Fibroblast of skin of right biceps (primary cell): ENCODE measurements around the gene APLN.

Experiments used
- DNase-seq: peaks from one replicate; pipeline ENCODE4 v3.0.0-alpha.2; 2013

APLN gene, protein sequence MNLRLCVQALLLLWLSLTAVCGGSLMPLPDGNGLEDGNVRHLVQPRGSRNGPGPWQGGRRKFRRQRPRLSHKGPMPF

DNA sequence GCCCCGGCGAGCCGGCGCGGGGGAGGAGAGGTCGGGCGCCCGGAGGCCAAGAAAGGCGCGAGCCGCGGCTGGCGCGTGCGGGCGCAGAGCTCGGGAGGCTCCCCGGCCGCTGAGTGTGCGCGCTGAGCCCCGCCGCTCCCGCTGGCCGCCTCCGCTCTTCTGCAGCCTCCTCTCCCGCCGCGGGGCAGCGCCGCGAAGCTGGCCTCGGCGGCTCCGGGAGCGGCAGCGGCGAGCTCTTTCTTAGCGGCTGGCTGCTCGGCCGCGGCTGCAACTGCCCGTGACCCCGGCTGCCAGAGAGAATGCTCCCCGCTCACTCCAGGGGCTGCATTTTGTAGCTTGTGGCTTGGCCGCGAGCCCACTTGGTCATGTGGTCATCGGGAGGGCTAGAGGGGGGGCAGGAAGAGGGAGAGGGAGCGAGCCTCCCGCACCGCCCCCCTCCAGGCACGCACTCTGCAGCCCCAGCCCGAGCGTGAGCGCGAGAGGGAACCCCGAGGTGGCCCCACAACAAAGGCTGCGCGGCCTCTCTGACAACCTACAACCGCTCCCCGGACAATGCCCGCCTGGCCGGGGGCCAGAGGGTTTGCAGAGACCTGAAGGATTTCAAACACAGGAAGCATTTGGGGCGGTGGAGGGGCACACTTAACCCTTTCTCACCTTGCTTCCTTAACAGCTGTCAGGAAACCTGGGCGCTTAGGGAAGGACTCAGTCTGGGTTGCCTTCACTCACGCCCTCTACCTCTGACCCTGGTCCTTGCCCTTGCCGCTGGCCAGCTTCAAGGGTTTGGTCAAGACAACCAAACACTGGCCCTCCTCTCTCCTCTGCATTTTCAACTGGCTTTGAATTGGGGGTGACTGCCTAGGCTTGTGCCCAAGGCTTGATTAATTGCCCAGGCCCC lies at the start of gene APLN:
Gene APLN (minus strand): TSS at position 305 of the 895 bp plus-strand sequence. CDS start 326 bp downstream, outside the sequence.
- peak; percentile 38 for DNase-seq

DNA sequence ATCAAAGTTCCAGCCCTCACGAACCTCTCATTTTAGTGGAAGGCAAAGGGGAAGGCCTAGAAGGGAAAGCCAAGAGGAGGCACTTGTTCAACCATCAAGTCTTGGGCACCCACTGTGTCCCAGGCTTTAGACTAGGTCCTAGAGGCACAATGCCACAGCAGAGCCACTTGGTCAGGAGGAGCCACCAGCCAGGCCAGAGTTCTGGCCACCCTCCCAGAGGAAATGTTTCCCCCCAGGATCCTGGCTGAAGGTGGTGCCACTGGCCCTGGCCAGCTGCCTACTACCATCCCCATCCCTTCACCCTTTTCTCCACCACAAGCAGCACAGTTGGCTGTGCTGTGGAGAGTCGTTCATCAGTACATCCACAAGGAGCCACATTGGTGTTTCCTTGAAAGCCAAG lies 49.7 kb upstream of the APLN start:
- no peak for DNase-seq

DNA sequence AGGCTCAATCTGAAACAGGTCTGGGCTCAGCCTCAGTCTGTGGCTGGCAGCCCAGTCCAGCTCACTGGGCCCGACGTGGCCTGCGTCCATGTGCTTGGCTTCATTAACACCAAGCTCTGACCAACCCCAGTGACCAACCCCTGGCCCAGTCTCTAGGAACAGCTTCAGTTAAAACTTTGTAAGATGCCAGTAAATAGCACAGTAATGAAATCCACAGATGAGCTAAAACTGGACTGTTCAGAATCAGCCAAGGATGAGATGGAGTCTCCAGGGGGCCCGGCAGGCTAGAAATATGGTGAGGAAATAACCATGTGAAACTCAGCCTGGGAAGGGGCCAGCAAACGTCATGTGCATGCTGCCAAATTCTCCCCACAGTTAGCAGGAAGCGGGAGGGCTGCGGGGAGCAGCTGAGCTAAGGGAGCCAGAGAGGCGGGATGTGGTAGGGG lies 46.9 kb upstream of the APLN start:
- peak; percentile 69 for DNase-seq

DNA sequence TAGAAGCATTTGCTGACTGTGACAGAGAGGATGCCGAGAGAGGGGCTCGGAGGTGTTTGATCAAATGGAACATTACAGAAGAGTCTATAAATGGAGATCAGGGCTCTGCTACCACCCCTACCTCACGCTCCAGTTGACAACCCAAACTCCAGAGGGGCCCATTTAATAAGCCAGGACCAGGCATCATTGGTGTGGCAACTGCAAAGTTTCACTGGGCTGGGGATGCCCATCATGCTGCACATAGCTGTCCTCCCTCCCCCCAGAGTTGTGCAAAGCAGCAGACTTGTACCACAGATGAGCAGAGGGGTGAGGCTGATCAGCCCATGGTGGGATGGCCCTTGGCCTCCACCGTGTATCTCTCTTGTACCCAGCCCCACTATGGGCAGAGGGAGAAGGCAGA lies 45.8 kb upstream of the APLN start:
- DNase-seq, result no peak

DNA sequence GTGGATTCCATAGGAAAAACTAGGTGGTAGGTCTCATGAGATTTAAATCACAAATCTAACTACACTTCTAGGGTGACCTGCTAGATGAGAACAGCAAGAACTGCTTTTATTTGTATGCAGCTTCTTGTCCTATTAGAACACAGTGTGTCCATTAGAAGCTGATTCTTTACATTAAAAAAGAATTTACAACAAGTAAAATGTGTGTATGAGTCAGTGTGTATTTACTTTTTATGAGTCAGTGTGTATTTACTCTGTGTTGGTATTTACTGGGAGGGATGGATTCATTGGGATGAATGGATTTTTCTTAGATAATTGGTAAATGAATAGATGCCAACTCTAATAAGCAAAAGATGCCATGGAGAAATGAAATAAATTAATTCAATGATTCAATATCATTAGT lies 43.4 kb upstream of the APLN start:
- no peak for DNase-seq

DNA sequence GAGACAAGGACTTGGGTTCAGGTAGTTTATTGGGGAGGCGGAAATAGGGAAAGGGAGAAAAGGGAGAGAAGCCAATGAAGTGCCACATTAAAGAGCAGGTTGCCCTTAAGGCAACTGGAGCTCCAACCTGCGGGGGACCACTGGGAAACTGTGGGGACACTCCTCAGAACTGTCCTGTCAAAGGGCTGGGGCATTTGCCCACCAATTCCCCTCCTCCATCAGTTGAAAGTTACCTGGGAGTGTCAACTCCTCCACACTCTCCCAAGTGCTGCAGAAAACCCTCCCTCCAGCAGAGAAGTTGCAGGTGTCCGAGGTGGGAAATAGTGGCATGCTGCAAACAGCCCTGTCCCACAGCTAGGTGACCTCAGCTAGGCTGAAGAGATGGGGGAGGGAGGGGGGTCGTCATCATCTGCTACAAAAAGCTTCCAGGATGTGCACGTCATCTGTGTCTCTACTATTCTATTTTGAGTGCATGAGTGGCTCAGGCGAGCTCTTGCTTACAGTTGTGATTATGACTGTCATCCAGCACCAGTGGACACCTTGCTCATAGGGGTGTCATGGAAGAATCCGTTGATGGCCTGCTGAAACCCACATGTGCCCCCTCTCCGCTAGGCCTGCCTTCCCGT lies 42.6 kb upstream of the APLN start:
- no peak for DNase-seq

DNA sequence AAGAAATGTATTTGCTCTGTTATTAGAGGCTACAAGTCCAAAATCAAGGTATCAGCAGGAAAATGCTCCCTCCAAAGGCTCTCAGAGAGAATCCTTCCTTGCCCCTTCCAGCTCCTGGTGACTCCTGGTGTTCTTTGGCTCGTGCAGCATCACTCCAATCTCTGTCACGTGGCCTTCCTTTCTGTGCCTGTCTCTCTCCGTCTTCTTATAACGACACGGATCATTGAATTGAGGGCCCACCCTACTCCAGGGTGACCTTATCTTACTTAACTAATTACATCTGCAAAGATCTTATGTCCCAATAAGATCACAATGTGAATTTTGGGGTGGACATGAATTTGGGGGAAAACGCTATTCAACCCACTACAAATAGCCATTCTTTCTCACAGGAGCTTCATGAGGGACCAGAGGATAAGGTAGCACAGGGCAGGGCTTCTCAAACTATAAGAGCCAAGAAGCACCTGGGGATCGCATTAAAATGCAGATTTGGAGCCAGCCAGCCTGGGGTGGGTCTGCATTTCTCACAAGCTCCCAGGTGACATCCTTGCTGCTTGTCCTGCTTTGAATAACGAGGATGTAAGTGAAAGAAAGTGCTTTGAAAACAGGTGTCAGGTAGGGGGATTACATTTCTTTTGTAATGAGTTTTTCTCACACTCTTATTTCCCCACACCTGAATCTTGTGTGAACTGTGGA lies 41.9 kb upstream of the APLN start:
- no peak for DNase-seq

DNA sequence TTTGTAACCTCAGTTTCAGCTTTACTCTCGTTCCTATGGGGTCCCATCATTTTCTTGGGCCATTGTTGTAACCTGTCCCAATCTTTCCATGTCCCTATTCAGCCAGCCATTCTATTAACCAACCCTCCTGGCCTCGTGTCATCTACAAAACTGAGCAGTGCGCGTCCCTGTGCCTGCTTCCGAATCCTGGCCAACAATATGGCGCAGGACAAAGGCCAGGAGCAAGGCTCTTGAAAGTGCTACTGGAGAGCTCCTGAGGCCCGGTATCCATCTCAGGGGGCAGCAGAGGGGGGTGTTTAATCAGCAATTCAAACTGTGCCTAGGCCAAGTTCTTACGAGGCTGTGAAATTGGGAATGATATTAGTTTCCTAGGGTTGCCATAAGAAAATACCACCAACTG lies 41.2 kb upstream of the APLN start:
- no peak for DNase-seq

DNA sequence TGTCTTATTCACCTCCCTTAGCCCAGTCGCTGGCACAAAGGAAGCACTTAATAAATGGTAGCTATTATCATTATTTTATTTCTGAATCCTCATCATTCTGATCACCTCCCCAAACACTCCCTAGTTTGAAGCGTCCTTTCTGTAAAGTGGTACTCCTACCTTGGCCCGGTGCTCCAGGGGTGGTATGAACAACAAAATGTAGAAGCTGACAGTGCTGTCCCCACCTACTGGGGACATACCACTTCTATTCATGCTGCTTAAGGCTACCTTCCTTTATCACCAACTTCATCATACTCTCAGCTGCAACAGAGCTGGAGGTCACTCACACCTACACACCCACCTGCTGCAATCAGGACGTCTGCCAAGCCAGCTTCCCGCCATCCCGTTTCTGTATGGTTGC lies 40.8 kb upstream of the APLN start:
- DNase-seq, result no peak

DNA sequence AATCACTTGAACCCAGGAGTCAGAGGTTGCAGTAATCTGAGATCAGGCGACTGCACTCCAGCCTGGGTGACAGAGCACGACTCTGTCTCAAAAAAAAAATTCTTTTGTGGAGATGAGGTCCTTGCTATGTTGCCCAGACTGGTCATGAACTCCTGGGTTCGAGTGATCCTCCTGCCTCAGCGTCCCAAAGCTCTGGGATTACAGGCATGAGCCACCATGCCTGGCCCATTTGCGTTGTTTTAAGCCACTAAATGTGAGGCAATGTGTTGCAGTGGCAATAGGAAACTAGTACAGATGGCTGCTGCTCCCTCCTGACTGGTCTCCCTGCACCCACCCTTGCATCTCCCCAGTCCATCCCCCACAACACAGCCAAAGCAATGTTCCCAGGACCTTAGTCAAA lies 40.0 kb upstream of the APLN start:
- DNase-seq, result no peak

DNA sequence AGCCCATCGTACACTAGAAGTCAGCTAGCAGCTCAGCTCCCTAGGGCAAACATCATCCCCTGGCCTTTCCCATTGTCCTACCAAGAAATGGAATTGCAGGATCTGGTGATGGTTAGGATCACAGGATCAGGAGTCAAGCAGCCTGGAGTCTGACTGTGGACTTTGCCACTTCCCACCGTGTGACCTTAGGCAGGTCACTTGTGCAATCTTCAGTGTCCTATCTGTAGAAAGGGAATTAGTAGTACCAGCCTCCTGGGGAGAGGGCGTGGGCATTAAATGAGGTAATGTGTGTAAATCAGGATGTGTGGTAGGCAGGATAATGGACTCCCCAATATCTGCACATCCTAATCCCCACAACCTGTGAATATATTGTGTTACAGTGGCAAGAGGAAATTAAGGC lies 38.6 kb upstream of the APLN start:
- no peak for DNase-seq

DNA sequence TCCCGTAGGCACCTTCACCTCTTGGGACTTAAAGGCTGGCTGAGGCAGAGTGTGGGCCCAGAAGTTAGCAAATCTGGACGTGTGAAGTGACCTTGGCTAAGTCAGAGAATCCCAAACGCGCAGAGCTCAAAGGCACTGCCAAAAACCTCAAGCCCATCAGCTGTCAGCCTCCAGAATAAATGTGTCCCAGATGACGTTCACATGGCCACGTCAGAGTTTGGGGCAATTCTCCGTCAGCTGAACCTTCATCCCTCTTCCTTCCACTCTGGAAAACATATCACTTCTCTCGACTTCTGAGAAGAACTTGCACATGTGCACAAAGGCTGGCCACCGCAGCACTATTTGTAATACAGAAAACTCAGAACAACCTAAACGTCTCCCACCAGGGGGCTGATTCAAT lies 35.7 kb upstream of the APLN start:
- DNase-seq, result peak; percentile 69

DNA sequence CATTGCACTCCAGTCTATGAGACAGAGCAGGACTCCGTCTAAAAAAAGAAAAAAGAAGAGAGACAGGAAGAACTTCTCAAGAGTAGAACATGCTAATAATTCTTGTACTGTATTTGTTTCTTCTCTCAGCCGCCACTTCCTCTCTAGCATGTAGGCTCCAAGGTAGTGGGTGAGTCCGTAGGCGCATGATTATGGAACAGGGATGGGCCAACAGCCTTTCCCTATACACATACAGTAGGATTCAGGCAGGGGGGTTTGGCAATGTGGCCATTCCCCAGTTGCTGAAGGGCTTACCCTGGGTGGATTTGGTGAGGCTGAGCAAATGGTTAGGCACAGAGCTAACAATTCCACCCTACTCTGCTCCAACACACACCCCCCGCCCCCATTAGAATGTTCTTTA lies 35.0 kb upstream of the APLN start:
- no peak for DNase-seq

DNA sequence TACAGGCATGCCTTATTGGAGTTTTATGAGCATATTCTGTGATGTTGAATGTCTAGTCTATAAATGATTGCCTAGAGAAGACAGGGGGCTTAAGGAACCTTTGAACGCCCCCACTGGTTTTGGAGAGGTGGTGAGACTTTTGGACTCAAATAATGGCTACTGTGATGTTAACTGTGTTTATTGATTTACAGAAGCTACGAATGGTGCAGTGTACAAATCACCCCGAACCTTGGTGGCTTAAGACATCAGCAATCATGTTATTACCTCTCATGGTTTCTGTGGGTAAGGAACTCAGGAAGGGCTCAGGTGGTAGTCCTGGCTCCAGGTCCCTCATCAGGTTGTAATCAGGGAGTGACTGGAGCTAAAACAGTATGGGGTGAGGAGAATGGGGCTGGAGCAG lies 33.3 kb upstream of the APLN start:
- no peak for DNase-seq

DNA sequence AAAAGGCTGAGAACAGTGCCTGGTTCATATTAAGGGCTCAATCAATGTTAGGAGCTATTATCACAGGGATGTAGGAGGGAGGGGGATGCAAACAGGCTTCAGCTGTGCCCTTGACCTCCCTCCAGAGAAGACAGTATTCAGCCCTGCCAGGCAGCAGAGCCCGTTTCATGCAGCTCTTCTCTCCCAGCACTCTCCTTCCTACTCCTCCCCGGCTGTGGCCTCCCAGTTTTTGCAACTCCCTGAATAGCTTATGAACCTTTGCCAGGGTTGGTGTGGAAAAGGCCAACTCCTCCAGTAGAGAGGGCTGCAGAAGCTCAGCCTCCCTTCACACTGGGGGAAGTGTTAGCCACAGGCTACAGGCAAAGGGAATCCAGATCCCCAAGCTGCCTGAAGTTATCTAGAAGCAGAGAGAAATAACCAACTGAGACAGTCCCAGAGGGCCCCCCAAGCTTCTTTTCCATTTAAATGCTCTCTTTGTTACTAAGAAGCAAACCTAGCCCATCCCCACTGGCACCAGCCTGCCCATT lies 31.7 kb upstream of the APLN start:
- peak; percentile 22 for DNase-seq

DNA sequence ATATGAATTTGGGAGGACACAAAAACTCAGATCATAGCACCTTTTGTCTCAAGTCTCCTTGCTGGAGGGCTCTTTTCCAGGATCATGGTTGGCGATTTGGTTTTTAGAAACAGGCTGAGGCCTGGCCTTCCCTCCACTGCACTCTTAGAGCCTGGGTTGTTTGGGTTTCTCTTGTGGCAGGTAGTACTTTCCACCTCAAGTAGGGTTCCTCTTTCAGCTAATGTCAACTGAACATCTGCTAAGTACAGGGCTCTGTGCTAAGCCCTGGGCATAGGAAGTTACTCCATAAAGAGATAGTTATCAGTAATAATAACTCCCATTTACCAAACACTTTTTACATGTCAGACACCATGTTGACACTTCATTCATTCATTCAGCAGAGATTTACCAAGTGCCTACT lies 28.2 kb upstream of the APLN start:
- DNase-seq, result no peak

DNA sequence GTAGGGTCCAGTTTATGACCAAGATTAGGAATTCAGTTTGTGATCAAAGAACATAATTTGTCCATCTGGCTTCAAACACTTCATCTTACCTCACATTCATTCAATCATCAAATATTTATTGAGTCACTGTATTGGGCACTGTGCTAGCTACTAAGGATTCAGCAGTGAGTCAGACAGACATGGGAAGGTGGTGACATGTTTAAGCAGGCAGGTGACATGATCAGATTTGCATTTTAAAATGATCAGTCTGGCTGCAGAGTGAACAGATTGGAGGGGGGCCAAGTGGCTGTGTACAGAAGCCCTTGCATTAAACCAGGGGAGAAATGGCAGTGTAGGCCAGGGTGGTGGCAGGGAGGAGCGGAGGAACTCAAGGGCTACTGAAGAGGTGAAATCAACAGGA lies 25.1 kb upstream of the APLN start:
- DNase-seq, result peak; percentile 26

DNA sequence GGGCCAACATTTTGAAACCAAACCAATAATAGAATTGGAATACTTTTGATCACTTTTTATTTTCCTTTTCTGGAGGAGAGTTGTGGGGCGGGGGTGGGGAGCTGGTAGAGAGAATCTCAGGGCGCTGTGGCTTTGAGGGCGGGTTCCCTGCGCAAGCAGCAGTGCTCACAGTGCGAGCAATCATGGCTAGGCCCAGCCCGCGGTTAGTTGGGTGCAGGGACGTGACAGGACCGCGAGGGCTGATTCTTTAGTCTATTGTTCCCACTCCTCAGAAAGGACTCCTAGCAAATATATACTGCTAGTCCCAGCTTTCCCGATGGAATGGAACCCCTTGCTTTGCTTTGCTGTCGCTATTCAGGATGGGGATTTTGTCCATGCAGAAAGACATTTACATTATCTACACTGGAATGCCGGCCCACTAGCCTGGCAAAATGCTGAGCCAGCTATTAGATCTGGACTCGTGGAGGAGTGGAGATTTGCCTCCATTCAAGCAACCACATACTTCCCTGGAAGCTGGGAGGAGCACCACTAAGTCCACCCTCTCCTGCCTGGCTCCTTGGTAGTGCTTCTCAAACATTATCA lies 23.9 kb upstream of the APLN start:
- DNase-seq, result no peak

DNA sequence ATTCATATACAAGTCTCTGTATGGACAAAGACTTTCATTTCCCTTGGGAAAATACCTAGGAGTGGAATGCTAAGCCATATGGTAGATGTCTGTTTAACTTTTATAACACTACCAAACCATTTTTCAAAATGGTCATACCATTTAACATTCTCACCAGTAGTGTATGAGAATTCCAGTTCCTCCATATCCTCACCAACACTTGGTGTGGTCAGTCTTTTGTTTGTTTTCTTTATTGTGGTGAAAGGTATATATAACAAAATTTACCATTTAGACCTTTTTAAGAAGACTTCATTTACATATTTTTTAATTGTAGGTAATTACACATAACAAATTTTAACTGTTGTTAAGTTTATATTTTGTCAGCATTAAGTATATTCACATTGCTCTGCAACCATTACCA lies 12.7 kb upstream of the APLN start:
- no peak for DNase-seq

DNA sequence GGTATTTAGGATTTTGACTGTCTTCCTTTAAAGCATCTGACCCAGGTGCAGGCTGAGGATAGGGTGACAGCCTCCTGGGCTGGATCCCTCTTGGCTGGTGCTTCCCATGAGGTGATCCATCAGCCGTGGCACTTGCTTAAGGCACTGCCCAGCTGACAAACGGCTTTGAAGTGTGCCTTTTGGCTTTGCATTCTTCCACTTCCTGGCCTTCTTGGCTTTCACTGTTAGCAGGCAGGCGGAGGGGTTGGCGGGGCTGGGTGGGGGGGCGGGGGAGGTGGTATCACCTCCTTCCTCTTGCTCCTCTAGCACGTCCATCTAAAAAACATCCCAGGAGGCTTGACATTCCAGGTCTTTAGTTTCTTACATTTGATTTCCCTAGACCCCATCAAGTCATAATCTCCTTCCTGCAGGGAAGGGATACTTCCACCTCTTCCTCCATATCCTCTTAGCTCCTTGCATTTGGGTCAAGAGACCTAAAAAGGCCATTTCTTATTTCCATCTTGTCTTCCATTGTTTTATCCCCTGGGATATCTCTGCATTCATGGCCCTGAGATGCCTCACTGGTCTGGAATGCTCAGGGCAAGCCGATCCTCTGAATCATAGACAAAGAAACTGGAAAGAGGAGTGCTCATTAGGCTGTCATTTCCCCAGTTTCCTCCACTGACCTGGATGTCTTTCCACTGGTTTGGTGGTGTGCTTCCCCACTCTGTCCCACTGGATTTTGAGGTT lies 11.3 kb upstream of the APLN start:
- peak; percentile 91 for DNase-seq

DNA sequence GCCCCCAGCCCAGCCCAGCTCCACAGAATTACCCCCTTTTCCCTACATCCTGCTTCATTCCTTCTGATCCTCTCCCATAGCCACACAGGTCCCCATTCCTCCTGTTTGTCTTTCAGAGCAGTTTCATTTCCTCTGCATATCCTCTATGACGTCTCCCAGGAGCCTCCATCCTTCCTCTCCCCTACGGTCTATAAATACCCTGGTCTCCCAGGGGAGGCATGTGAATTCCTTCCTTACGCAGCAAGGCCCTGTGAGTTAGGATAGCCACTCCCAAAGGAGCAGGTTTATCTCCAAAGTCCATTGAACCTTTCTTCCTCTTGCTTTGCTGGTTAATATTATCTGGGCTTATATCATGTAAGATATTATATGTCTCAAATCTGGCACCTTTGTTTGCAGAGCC lies 8.4 kb upstream of the APLN start:
- peak; percentile 84 for DNase-seq

DNA sequence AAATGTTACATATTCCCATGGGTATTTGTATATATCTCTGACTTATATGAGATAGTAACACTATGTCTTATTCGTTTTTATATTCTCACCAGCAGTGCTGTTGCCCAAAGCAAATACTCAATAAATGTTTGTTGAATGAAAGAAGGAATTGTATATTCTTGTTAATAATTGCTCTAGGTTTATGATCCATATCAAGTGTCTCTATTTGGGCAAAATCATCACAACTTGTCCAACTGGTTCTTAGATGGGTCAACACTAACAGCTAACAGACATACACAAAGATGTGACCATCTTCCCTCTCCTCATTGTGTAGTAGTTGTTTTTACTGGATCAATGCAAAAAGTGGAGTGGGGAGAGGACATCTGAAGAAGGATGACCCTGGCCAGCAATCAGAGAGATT lies 6.6 kb upstream of the APLN start:
- no peak for DNase-seq
